Measurements from ENCODE around the gene ULBP2. TPM values are rescaled to one million over a fixed set of nuclear protein-coding genes. Genes with fewer than 3 reads are reported as not detected.
A peak's percentile ranks its signal among the peaks of the same experiment; 100 is the strongest.
"Not testable (repeated sequence)": the region's sequence is repeated elsewhere in the genome, so short reads cannot be mapped to it uniquely, and the experiment has no call there.

ULBP2 gene
- total RNA-seq, 1 experiment from 2014 or later: 4.9 TPM

GRCh38 chr6:149919834-149920225, 22.0 kb upstream of the ULBP2 start:
- peak in 1 of 2 experiments; percentile 9 for DNase-seq
- no TSS peak for BruUV-seq (replicated peaks)
- CTCF ChIA-PET: interaction anchor here (0.7 kb wide), 1 partner anchor 203 kb away, joined by 3 read pairs; no protein-coding TSS in a partner anchor
- intact Hi-C loops (cut with micrococcal nuclease; ENCODE audit: unreplicated experiment): loop anchor here (5.0 kb wide), 1 partner anchor 38 kb away; no protein-coding TSS in a partner anchor
- peaks cover 25% of the 10 kb centered on the region for H3K27me3 Mint-ChIP-seq (ENCODE audit: insufficient read depth, unreplicated experiment)
- Histone ChIP-seq H3K27me3 (replicated peaks; ENCODE audit: control insufficient read depth, insufficient read depth, low read length) (peaks cover 1% of the 10 kb centered on the region), H3K4me1 (no peaks in the 10 kb centered on the region), H3K9me3 (no peaks in the 10 kb centered on the region), H3K4me3 (ENCODE audit: low read depth, low read length) (no peak overlapping the region), H3K36me3 (ENCODE audit: control insufficient read depth, insufficient read depth, low read length) (no peaks in the 10 kb centered on the region)
- no peak overlapping the region for H3K27ac Mint-ChIP-seq (ENCODE audit: unreplicated experiment)
- peaks cover 7% of the 10 kb centered on the region for H3K4me1 Mint-ChIP-seq (ENCODE audit: low read depth, unreplicated experiment)
- POLR2A ChIA-PET: no interaction called here
- no peaks in the 10 kb centered on the region for H3K36me3 Mint-ChIP-seq (ENCODE audit: insufficient read depth, unreplicated experiment)
- no peak for TF ChIP-seq CTCF (IDR thresholded peaks at IDR 0.05; ENCODE audit: insufficient read depth in 1 of 2, low read depth in 1 of 2, low read length in 1 of 2, severe bottlenecking in 1 of 2, unreplicated experiment in 1 of 2)
- H3K9me3 Mint-ChIP-seq (ENCODE audit: unreplicated experiment): no peaks in the 10 kb centered on the region
- H3K4me3 Mint-ChIP-seq (ENCODE audit: unreplicated experiment): no peak overlapping the region

GRCh38 chr6:149921361-149921760, 20.5 kb upstream of the ULBP2 start:
- Mint-ChIP-seq H3K9me3 (ENCODE audit: unreplicated experiment) (no peaks in the 10 kb centered on the region), H3K27me3 (ENCODE audit: insufficient read depth, unreplicated experiment) (peaks cover 31% of the 10 kb centered on the region), H3K4me1 (ENCODE audit: low read depth, unreplicated experiment) (peaks cover 7% of the 10 kb centered on the region), H3K4me3 (ENCODE audit: unreplicated experiment) (no peak overlapping the region), H3K36me3 (ENCODE audit: insufficient read depth, unreplicated experiment) (no peaks in the 10 kb centered on the region), H3K27ac (ENCODE audit: unreplicated experiment) (no peak overlapping the region)
- ChIA-PET POLR2A (no interaction called here), CTCF (no interaction called here)
- no peaks in the 10 kb centered on the region for H3K36me3 ChIP-seq (ENCODE audit: control insufficient read depth, insufficient read depth, low read length)
- H3K27me3 ChIP-seq (replicated peaks; ENCODE audit: control insufficient read depth, insufficient read depth, low read length): peaks cover 1% of the 10 kb centered on the region
- H3K4me1 ChIP-seq: no peaks in the 10 kb centered on the region
- no peaks in the 10 kb centered on the region for H3K9me3 ChIP-seq
- DNase-seq: peak in 1 of 2 experiments; percentile 14
- intact Hi-C loops (cut with micrococcal nuclease; ENCODE audit: unreplicated experiment): loop anchor here (5.0 kb wide), 1 partner anchor 39 kb away; no protein-coding TSS in a partner anchor
- no peak for TF ChIP-seq CTCF (IDR thresholded peaks at IDR 0.05; ENCODE audit: insufficient read depth in 1 of 2, low read depth in 1 of 2, low read length in 1 of 2, severe bottlenecking in 1 of 2, unreplicated experiment in 1 of 2)
- no peak overlapping the region for H3K4me3 ChIP-seq (ENCODE audit: low read depth, low read length)
- BruUV-seq (replicated peaks): no TSS peak

GRCh38 chr6:149922091-149922490, 19.7 kb upstream of the ULBP2 start:
- H3K36me3 Mint-ChIP-seq (ENCODE audit: insufficient read depth, unreplicated experiment); H3K9me3 ChIP-seq; POLR2A ChIA-PET; H3K36me3 ChIP-seq (ENCODE audit: control insufficient read depth, insufficient read depth, low read length); H3K9me3 Mint-ChIP-seq (ENCODE audit: unreplicated experiment); H3K27me3 ChIP-seq (replicated peaks; ENCODE audit: control insufficient read depth, insufficient read depth, low read length); H3K4me1 Mint-ChIP-seq (ENCODE audit: low read depth, unreplicated experiment); CTCF ChIA-PET; BruUV-seq (replicated peaks); H3K27ac Mint-ChIP-seq (ENCODE audit: unreplicated experiment); H3K4me1 ChIP-seq: not testable (repeated sequence)
- peaks cover 31% of the 10 kb centered on the region for H3K27me3 Mint-ChIP-seq (ENCODE audit: insufficient read depth, unreplicated experiment)
- peak in 1 of 2 experiments; percentile 33 for DNase-seq
- H3K4me3 ChIP-seq (ENCODE audit: low read depth, low read length): peak overlapping the region; percentile 32
- intact Hi-C loops (cut with micrococcal nuclease; ENCODE audit: unreplicated experiment): loop anchor here (5.0 kb wide), 1 partner anchor 40 kb away; no protein-coding TSS in a partner anchor
- peak overlapping the region; percentile 81 for H3K4me3 Mint-ChIP-seq (ENCODE audit: unreplicated experiment)

Data from Caco-2 (cell line).